ENCODE results near the gene PLA2G7. TPM values are rescaled to one million over a fixed set of nuclear protein-coding genes. Genes with fewer than 3 reads are reported as not detected.
A peak's percentile ranks its signal among the peaks of the same experiment; 100 is the strongest.

PLA2G7 gene
- total RNA-seq (2012; rRNA removed) (not detected in 2 replicates), polyA plus RNA-seq (2012; rRNA removed) (not detected in 2 replicates), Bru-seq, nascent RNA (not detected), BruChase-seq, experiment 1, labeled RNA remaining after a 6-hour chase (not detected), BruChase-seq, experiment 2, labeled RNA remaining after a 2-hour chase (not detected)
- not detected in 2 replicates for polyA plus RNA-seq (2012; cell fraction: cytosol; rRNA removed)
- not detected in 2 replicates for polyA plus RNA-seq (2012; cell fraction: nucleus; rRNA removed; ENCODE audit: low replicate concordance)
- long read RNA-seq, result 0 reads

DNA sequence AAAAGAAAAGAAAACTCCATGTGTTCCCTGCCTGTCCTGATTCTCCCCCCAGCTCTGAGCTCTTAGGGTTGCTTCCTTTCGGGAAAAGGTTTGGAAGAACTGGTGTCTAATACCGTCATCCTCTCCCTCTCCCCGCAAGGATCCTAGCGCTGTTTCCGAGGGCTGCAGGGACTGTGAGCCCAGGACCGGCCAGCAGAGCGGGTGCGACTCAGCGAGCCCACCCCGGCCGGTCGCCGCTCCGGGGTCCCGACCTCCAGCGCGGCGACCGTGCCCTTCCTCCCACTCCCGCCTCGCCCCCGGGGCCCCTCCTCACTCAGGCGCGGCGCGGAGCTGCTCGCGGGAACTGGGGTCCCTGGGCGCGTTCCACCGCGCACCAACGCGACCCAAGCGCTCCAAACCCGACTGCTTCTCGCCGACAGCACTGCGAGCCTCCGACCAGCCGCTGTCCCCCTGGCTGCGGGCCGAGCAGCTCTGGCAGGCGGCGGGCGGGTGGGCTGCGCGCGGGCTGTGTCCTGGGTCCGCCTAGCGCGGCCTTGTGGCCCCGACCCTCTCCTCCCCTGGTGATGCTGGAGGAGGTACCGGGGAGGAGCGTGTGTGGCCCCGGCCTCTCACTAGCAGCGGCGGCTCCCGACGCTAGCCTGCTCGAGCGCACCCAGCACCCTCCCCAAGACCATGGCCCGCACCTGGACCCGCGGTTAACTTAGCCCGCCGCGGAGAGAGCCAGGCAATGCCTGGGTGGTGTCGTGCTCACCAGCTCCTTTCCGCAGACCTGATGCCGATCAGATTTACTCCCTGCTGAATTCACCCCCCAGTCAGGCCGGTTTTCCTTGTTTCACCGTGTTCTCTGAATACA is at the start of gene PLA2G7:
Gene PLA2G7, minus strand, starts transcription at position 509 of the 853 bp plus-strand sequence. CDS start 12,484 bp downstream, outside the sequence.
- intact Hi-C loops (cut with micrococcal nuclease), result no loop called here
- H3K9me3 ChIP-seq (ENCODE audit: control insufficient read depth, insufficient read depth, low read length), result no peaks in the 10 kb centered on the region
- no peak within 1 kb of the TSS for H2AFZ ChIP-seq (replicated peaks; ENCODE audit: low read length, poor library complexity)
- ChIA-PET POLR2A (ENCODE audit: unreplicated experiment) (no interaction called here), CTCF (no interaction called here)
- no TSS peak for BruUV-seq (replicated peaks)
- DNase-seq (no peak), ATAC-seq (ENCODE audit: low read depth) (peak; percentile 40)
- dilution Hi-C loops (cut with HindIII; ENCODE audit: low sequenced_read_pairs, unreplicated experiment), result no loop called here
- H3K27ac ChIP-seq (ENCODE audit: insufficient read depth, low read length), result no peak within 1 kb of the TSS
- H3K4ac ChIP-seq (ENCODE audit: low read depth, low read length), result no peak within 1 kb of the TSS
- no peak within 1 kb of the TSS for H2BK15ac ChIP-seq (ENCODE audit: low read depth, low read length)
- H3K14ac ChIP-seq (replicated peaks; ENCODE audit: low read depth, low read length), result no peak within 1 kb of the TSS
- H2AK5ac ChIP-seq (ENCODE audit: low read depth, low read length), result no peak within 1 kb of the TSS
- peaks cover 30% of the 10 kb centered on the region for H3K27me3 ChIP-seq (ENCODE audit: control insufficient read depth, insufficient read depth, low read length)
- no peaks in the 10 kb centered on the region for H3K36me3 ChIP-seq (ENCODE audit: control insufficient read depth, insufficient read depth, low read length)
- H2BK20ac ChIP-seq (ENCODE audit: low read depth, low read length), result no peak within 1 kb of the TSS
- no peak within 1 kb of the TSS for H2BK120ac ChIP-seq (ENCODE audit: low read depth, low read length)
- no peak for TF ChIP-seq MAZ (IDR thresholded peaks at IDR 0.05; ENCODE audit: borderline replicate concordance, low read depth, low read length)
- H3K18ac ChIP-seq (ENCODE audit: low read depth, low read length), result no peak within 1 kb of the TSS
- H3K4me1 ChIP-seq (ENCODE audit: control insufficient read depth, insufficient read depth, low read length), result 0 out of 2 replicates have a peak, but pooled peaks cover 2% of the 10 kb centered on the region
- H3K79me1 ChIP-seq (ENCODE audit: low read depth in 1 of 2, low read length in 2 of 2), result no peaks in the 10 kb centered on the region
- H3K9ac ChIP-seq (ENCODE audit: low read depth, low read length), result no peak within 1 kb of the TSS
- no peak within 1 kb of the TSS for H4K91ac ChIP-seq (ENCODE audit: insufficient read depth, low read depth, low read length)
- no peak within 1 kb of the TSS for H4K8ac ChIP-seq (ENCODE audit: low read depth in 2 of 2, low read length in 2 of 2)
- H3K9me1 ChIP-seq (ENCODE audit: insufficient read depth, low read length), result no peaks in the 10 kb centered on the region
- H3K23ac ChIP-seq (ENCODE audit: low read depth, low read length), result no peak within 1 kb of the TSS
- H3K4me3 ChIP-seq (ENCODE audit: insufficient read depth, low read depth, low read length), result peak within 1 kb of the TSS; percentile 29; the same call in 1 of the 2 replicates
- in situ Hi-C loops (cut with MboI; ENCODE audit: low sequenced_read_pairs), result no loop called here
- H4K5ac ChIP-seq (ENCODE audit: low read depth, low read length), result no peak within 1 kb of the TSS
- H2BK5ac ChIP-seq (ENCODE audit: low read depth, low read length, poor library complexity, severe bottlenecking), result no peak within 1 kb of the TSS
- peak within 1 kb of the TSS; percentile 67; the same call in 1 of the 2 replicates for H3K4me2 ChIP-seq (ENCODE audit: low read depth, low read length)
- no peak within 1 kb of the TSS for H3K56ac ChIP-seq (ENCODE audit: extremely low read depth, insufficient read depth, low read length)
- no peaks in the 10 kb centered on the region for H4K20me1 ChIP-seq (ENCODE audit: insufficient read depth, low read length)
- H2AK9ac ChIP-seq (replicated peaks; ENCODE audit: low read depth, low read length, poor library complexity), result no peak within 1 kb of the TSS
- WGBS, 2 experiments (ENCODE audit: extremely low coverage in 2 of 2, insufficient read length in 1 of 2), result 5% methylated on average over 7 of the region's 73 CpGs; no CpG with 5 or more reads in 1 of the 2 experiments

Data from IMR-90 (cell line).